Vagina (tissue), 2 donors: ENCODE data around the gene RIN2.
A peak's percentile ranks its signal among the peaks of the same experiment; 100 is the strongest.

ENCODE experiments used
- POLR2A ChIP-seq, 2 donors: fragments of 450-650 bp; IDR thresholded peaks; one replicate each; pipeline ENCODE4 v1.6.1; 2017; ENCODE audit warnings: antibody characterized with exemption in 2 of 2, mild to moderate bottlenecking in 2 of 2, moderate library complexity in 2 of 2
- POLR2AphosphoS5 ChIP-seq, 2 donors: sonication (generic); formaldehyde crosslinking; IDR thresholded peaks; one replicate each; pipeline ENCODE4 v1.9.0; 2017; ENCODE audit warnings: antibody characterized with exemption in 2 of 2, mild to moderate bottlenecking in 2 of 2, low read depth in 1 of 2; ENCODE audit not compliant: insufficient read depth in 1 of 2
- TF ChIP-seq, protein P1 (sequence below), 3 experiments: fragments of 450-650 bp in 2 of 3; fragments of 200-600 bp in 1 of 3; sonication (generic) in 1 of 3; IDR thresholded peaks; one replicate each; pipeline ENCODE4 v1.5.1; 2017 to 2019; ENCODE audit warnings: antibody characterized with exemption in 3 of 3, mild to moderate bottlenecking in 2 of 3, moderate library complexity in 2 of 3

GRCh38 chr20:19735446-19735845, 22.6 kb upstream of the RIN2 start:
- TF ChIP-seq, protein P1, sequence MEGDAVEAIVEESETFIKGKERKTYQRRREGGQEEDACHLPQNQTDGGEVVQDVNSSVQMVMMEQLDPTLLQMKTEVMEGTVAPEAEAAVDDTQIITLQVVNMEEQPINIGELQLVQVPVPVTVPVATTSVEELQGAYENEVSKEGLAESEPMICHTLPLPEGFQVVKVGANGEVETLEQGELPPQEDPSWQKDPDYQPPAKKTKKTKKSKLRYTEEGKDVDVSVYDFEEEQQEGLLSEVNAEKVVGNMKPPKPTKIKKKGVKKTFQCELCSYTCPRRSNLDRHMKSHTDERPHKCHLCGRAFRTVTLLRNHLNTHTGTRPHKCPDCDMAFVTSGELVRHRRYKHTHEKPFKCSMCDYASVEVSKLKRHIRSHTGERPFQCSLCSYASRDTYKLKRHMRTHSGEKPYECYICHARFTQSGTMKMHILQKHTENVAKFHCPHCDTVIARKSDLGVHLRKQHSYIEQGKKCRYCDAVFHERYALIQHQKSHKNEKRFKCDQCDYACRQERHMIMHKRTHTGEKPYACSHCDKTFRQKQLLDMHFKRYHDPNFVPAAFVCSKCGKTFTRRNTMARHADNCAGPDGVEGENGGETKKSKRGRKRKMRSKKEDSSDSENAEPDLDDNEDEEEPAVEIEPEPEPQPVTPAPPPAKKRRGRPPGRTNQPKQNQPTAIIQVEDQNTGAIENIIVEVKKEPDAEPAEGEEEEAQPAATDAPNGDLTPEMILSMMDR (IDR thresholded peaks at IDR 0.05): no peak
- TF ChIP-seq POLR2AphosphoS5 (IDR thresholded peaks at IDR 0.05; ENCODE audit: insufficient read depth in 1 of 2, low read depth in 1 of 2): peak in 1 of 2 donors; percentile 81
- no peak for TF ChIP-seq POLR2A (IDR thresholded peaks at IDR 0.05)
